Measurements from ENCODE around the gene SOX11. TPM values are rescaled to one million over a fixed set of nuclear protein-coding genes. Genes with fewer than 3 reads are reported as not detected.
"Not testable (repeated sequence)": the region's sequence is repeated elsewhere in the genome, so short reads cannot be mapped to it uniquely, and the experiment has no call there.

Gene SOX11
- 0.54 TPM in 1 of 2 replicates, not detected in the other for total RNA-seq (ENCODE audit: low replicate concordance)

DNA sequence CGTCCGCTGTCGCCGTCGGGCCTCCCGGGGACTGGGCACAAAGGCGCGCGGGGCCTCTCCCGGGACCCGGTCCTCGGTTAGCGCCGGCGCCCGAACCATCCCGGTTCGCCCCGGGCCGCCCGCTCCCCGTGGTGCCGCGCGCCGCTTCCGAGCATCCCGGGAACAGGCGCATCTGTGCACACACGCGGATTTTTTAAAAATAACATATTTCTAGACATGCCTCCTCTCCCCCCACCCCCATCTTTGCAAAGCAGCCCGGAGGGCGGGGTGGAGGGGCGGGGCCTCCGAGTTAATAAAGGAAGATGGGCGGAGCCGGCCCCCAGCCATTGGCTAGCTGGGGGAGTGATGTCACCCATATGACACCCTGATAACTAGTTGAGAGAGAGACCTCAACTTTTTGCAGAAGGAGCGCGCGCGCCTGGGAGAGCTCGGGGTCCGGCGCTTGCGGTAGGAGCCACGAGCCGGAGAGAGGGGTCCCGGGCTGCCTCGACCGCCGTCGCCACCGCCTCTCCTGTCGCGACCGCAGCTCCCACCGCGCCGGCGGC, at the start of gene SOX11:
TSS of gene SOX11 (plus strand) at position 400 of the 545 bp plus-strand sequence. CDS start 338 bp downstream, outside the sequence.
- DNase-seq (ENCODE audit: low read depth), result no peak
- TF ChIP-seq, protein P1, sequence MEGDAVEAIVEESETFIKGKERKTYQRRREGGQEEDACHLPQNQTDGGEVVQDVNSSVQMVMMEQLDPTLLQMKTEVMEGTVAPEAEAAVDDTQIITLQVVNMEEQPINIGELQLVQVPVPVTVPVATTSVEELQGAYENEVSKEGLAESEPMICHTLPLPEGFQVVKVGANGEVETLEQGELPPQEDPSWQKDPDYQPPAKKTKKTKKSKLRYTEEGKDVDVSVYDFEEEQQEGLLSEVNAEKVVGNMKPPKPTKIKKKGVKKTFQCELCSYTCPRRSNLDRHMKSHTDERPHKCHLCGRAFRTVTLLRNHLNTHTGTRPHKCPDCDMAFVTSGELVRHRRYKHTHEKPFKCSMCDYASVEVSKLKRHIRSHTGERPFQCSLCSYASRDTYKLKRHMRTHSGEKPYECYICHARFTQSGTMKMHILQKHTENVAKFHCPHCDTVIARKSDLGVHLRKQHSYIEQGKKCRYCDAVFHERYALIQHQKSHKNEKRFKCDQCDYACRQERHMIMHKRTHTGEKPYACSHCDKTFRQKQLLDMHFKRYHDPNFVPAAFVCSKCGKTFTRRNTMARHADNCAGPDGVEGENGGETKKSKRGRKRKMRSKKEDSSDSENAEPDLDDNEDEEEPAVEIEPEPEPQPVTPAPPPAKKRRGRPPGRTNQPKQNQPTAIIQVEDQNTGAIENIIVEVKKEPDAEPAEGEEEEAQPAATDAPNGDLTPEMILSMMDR (IDR thresholded peaks at IDR 0.05; ENCODE audit: insufficient read depth, low read length), result no peak
- H3K4me3 ChIP-seq (ENCODE audit: low read depth, low read length), result no peak within 1 kb of the TSS

DNA sequence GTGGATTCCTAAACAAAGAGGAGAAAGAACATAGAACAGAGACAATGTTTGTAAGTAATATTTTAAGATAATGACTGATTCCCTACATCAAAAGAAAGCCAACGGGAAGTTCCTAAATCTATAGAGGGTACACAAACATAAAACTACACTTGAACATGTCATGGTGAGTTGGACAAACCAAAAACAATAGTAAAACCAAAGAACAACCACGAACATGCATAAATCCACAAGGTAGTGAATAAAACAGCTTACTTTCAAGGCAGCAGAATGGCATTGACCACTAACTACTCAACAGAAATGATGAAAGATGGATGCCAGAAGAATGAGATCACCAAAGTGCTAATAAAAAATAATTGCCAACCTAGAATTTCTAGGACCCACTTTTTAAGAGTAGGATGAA, 39.5 kb upstream of the SOX11 start:
- not testable (repeated sequence) for DNase-seq (ENCODE audit: low read depth); H3K4me3 ChIP-seq (ENCODE audit: low read depth, low read length)

DNA sequence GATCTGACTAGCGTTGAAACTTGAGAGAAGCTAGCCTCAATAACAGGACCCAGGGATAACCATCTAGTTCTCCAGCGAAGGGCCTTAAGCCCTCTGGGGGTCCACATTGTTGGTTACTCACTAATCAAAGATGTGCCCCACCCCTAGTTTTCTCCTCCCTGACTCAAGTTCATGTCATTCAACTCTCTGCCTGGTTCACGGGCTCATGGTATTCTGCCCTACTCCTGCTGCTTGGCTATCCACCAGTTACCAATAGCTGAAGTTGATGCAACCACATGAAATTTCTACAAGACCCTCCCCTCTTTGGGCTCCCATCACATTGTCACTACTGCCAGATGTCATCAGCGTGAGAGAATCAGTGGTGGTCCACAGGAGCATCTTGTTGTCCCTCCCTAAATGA, 38.4 kb upstream of the SOX11 start:
- not testable (repeated sequence) for H3K4me3 ChIP-seq (ENCODE audit: low read depth, low read length); DNase-seq (ENCODE audit: low read depth)

DNA sequence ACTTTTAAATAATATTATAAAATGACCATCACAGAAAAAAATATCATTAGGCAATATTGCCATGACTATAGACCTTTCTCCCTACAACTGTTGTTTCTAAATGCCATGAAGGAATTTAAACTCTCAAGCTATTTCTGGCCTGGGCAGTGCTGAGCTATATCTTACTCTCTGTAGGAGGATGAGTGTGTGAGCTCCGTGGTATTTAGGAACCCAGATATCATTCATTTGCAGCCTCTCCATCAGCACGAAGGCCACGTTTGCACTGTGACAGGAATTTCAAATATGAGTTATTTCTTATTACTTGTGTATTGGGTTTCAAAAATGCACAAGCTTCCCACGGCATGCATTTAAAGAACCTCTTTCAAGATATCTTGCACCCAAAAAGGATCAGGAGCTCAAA, 35.0 kb upstream of the SOX11 start:
- DNase-seq (ENCODE audit: low read depth), result no peak
- no peak overlapping the region for H3K4me3 ChIP-seq (ENCODE audit: low read depth, low read length)
- TF ChIP-seq, protein P1 (IDR thresholded peaks at IDR 0.05; ENCODE audit: insufficient read depth, low read length), result no peak

DNA sequence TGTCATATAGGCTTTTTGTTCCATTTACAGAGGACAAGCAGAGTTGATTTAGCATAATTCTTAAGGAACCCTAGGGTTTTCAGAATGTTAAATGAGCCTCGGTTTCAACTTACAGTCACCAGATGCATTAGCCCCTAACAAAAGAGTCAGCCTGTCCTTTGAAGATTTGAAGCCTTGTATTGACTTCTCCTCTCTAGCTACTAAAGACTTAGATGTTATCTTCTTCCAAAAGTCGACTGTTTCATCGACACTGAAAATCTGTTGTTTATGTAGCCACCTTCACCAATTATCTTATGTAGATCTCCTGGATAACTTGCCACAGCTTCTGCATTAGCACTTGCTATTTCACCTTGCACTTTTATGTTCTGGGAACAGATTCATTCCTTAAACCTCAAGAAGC, 31.6 kb upstream of the SOX11 start:
- TF ChIP-seq, protein P1 (IDR thresholded peaks at IDR 0.05; ENCODE audit: insufficient read depth, low read length), result no peak
- no peak overlapping the region for H3K4me3 ChIP-seq (ENCODE audit: low read depth, low read length)
- DNase-seq (ENCODE audit: low read depth), result no peak

DNA sequence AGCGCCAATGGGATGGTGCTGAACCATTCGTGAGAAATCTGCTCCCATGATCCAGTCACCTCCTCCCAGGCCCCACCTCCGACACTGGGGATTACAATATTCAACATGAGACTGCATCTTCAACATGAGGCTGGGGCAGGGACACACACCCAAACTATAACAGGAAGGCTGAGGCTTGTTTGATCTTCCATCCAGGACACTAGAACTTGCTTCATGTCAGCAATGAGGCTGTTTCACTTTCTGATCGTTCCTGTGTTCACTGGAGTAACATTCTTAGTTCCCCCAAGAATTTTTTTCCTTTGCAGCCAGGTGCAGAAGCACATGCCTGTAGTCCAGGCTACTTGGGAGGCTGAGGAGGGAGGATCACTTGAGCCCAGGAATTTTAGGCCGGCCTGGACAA, 30.8 kb upstream of the SOX11 start:
- no peak overlapping the region for H3K4me3 ChIP-seq (ENCODE audit: low read depth, low read length)
- DNase-seq (ENCODE audit: low read depth), result no peak
- TF ChIP-seq, protein P1 (IDR thresholded peaks at IDR 0.05; ENCODE audit: insufficient read depth, low read length), result no peak

DNA sequence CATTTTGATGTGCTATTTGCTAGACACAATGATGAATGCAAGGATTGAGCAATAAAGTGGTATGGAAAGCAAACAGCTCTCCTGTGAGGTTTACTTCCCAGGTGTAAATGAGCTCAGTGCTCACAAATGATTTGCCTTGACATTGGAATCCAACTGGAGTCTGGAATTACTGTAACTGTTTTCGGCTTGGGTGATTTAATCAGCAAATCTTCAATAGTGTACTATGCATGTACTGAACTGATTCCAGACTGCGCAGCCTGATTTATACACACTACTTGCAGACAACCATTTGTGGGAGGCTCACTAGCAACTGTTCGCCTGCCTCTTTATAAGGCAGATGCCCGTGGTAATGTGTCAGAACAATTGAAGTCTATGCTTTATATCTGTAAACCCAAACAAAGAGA, 27.9 kb upstream of the SOX11 start:
- no peak overlapping the region for H3K4me3 ChIP-seq (ENCODE audit: low read depth, low read length)
- no peak for DNase-seq (ENCODE audit: low read depth)
- TF ChIP-seq, protein P1 (IDR thresholded peaks at IDR 0.05; ENCODE audit: insufficient read depth, low read length), result no peak

DNA sequence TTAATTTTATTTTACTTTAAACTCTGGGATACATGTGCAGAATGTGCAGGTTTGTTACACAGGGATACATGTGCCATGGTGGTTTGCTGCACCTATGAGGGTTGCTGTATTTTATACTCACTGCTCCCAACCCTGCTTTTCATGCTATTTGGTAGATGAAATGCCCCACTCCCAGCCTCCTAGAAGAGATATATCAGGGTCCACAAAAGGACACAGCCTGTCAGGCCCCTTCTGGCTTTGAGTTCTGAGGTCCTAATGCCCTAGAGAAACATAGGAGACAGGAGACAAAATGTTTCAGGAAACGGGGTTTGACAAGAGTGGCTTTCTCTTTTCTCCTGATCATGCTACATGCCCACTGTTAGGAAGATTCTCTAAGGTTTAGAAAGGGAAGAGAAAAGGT, 27.1 kb upstream of the SOX11 start:
- no peak overlapping the region for H3K4me3 ChIP-seq (ENCODE audit: low read depth, low read length)
- no peak for DNase-seq (ENCODE audit: low read depth)
- TF ChIP-seq, protein P1 (IDR thresholded peaks at IDR 0.05; ENCODE audit: insufficient read depth, low read length), result no peak

All from fibroblast of the aortic adventitia (primary cell).